ENCODE data around the gene UBR4. TPM values are rescaled to one million over a fixed set of nuclear protein-coding genes. Genes with fewer than 3 reads are reported as not detected.

Gene UBR4
- total RNA-seq, 1 experiment from 2014 or later = 131 TPM

- no peaks in the 10 kb centered on the region for H3K23me2 ChIP-seq (ENCODE audit: insufficient read length, low read depth, low read length, poor library complexity, severe bottlenecking)
- H2BK120ac ChIP-seq (ENCODE audit: low read depth, low read length, poor library complexity, severe bottlenecking) = no peak overlapping the region
- H4K91ac ChIP-seq (ENCODE audit: insufficient read length, low read depth, low read length) = no peak overlapping the region
- no peak overlapping the region for H3K56ac ChIP-seq (ENCODE audit: insufficient read length, low read depth, low read length)
- no peaks in the 10 kb centered on the region for H3K27me3 Mint-ChIP-seq (ENCODE audit: low read depth)
- H3K4ac ChIP-seq (ENCODE audit: low read depth, low read length) = no peak overlapping the region
- no peak overlapping the region for H3K27ac Mint-ChIP-seq
- no peak overlapping the region for H2BK12ac ChIP-seq (ENCODE audit: insufficient read length, low read depth, low read length)
- H3K14ac ChIP-seq (ENCODE audit: insufficient read depth, low read length) = no peak overlapping the region
- no peak overlapping the region for H4K5ac ChIP-seq (ENCODE audit: insufficient read length, low read depth, low read length)
- H2BK20ac ChIP-seq (ENCODE audit: low read depth, low read length, poor library complexity, severe bottlenecking) = no peak overlapping the region
- H3K9ac ChIP-seq (ENCODE audit: extremely low read depth, insufficient read length, low read length) = no peak overlapping the region
- H2BK15ac ChIP-seq (ENCODE audit: low read depth, low read length) = no peak overlapping the region
- no peak overlapping the region for H3K27ac ChIP-seq (ENCODE audit: insufficient read length, low read depth, low read length)
- H3K4me2 ChIP-seq (ENCODE audit: insufficient read depth, insufficient read length, low read length) = no peak overlapping the region
- no peak for DNase-seq
- no peaks in the 10 kb centered on the region for H3K4me1 Mint-ChIP-seq
- H3K4me1 ChIP-seq (ENCODE audit: insufficient read depth, low read length) = no peaks in the 10 kb centered on the region
- no peak overlapping the region for H2AK5ac ChIP-seq (ENCODE audit: insufficient read length, low read length)
- no CpG with 5 or more reads among the region's 4 CpGs for WGBS (ENCODE audit: extremely low coverage, insufficient read length, low lambda C conversion rate)
- peaks cover 12% of the 10 kb centered on the region; the same call in 1 of the 2 replicates for H3K79me2 ChIP-seq (ENCODE audit: insufficient read depth, low read length)
- no peaks in the 10 kb centered on the region for H3K9me3 Mint-ChIP-seq
- H3K36me3 Mint-ChIP-seq (ENCODE audit: insufficient read depth in 1 of 3, low read depth in 3 of 3) = peaks cover 29 to 53% (median 50%) of the 10 kb centered on the region in 3 experiments; a peak in 6 of 7 replicates
- TF ChIP-seq CTCF (conservative IDR thresholded peaks at IDR 0.05) = no peak
- no peaks in the 10 kb centered on the region for H3K27me3 ChIP-seq (ENCODE audit: insufficient read depth, low read length)
- H3K79me1 ChIP-seq (ENCODE audit: insufficient read depth, low read depth, low read length, poor library complexity, severe bottlenecking) = peaks cover 9% of the 10 kb centered on the region
- no peak overlapping the region for H3K23ac ChIP-seq (ENCODE audit: insufficient read length, low read depth, low read length)
- H2AFZ ChIP-seq (ENCODE audit: low read length) = no peak overlapping the region
- no peaks in the 10 kb centered on the region for H3K9me3 ChIP-seq (ENCODE audit: control insufficient read depth, low read depth, low read length)
- H4K20me1 ChIP-seq (ENCODE audit: control insufficient read depth, insufficient read depth, insufficient read length) = no peaks in the 10 kb centered on the region
- no peak overlapping the region for H3K18ac ChIP-seq (ENCODE audit: insufficient read length, low read depth, low read length)
- H2BK5ac ChIP-seq (ENCODE audit: insufficient read length, low read length) = no peak overlapping the region
- no peak overlapping the region for H3K4me3 Mint-ChIP-seq
- H3T11ph ChIP-seq (ENCODE audit: low read length) = no peak overlapping the region
- H4K8ac ChIP-seq (replicated peaks; ENCODE audit: insufficient read length, low read depth, low read length) = no peak overlapping the region
Measured at GRCh38 chr1:19199329-19199968, 10.6 kb downstream of the UBR4 start.
